ENCODE measurements around the gene MAP1S.

The MAP1S gene

GRCh38 chr19:17692566-17692965 is 26.7 kb upstream of the MAP1S start:
- no peak for DNase-seq (ENCODE audit: low read depth in 3 of 3)

DNA sequence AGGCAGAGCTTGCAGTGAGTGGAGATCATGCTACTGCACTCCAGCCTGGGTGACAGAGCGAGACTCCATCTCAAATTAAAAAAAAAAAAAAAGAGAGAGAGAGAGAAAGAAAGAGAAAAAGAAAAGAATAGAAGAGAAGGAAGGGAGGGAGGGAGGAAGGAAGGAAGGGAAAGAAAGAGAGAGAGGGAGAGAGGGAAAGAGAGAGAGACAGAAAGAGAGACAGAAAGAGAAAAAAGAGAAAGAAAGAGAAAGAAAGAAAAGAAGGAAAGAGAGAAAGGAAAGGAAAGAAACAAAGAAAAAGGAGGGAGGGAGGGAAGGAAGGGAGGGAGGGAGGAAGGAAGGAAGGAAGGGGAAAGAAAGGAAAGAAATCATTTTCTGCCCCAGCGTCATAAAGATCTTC is 24.1 kb upstream of the MAP1S start:
- DNase-seq (ENCODE audit: low read depth in 3 of 3): no peak

GRCh38 chr19:17703824-17704463 is 15.3 kb upstream of the MAP1S start:
- peak; percentile 54 to 70 (median 55) for DNase-seq (ENCODE audit: low read depth in 3 of 3)

- DNase-seq (ENCODE audit: low read depth in 3 of 3): no peak
Measured at GRCh38 chr19:17706750-17707181, 12.5 kb upstream of the MAP1S start.

GRCh38 chr19:17711851-17712250 is 7.4 kb upstream of the MAP1S start:
- no peak for DNase-seq (ENCODE audit: low read depth in 3 of 3)

DNA sequence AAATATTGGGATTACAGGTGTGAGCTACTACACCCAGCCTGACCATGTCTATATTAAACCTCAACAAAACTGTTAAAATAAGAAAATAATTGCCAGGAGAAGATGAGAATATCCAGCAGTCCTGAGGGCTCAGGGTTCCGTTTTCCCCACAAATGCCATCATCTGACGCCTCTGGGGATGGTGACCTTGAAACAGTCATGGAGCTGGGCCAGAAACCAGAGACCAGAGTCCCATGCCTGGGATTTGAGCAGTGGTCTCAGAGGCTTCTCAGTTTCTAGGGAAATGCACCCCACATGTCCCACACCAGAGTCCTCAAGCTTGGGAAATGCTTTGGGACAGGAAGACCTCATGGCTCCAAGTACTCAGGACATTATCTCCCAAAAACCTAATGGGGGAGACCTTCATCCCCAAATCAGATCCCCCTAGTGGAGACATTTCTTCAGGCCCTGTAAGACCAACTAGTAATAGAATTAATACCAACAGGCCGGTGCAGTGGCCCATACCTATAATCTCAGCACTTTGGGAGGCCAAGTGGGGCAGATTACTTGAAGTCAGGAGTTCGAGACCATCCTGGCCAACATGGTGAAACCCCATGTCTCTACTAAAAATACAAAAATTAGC is 2.9 kb upstream of the MAP1S start:
- no peak for DNase-seq (ENCODE audit: low read depth in 3 of 3)

DNA sequence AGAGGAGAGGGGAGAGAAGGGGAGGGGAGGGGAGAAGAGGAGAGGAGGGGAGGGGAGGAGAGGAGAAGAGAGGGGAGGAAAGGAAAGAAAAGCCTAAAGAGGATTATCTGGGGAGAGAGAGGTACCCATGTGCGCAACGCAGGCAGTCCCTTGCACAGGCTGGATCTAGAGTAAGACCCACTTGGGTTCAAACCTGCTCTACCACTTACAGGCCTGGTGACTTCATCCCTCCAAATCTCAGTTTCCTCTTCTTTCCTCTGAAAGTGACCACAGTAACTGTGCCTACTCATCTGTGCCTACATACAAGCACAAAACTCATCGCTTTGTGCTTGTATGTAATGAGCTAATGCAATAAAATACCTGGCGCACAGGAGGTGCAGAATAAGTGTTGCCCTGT is 732 bp upstream of the MAP1S start:
- DNase-seq (ENCODE audit: low read depth in 3 of 3): no peak

- peak; percentile 18 to 39 (median 18) for DNase-seq (ENCODE audit: low read depth in 3 of 3)
Measured at GRCh38 chr19:17719730-17720400, 585 bp downstream of the MAP1S start.

DNA sequence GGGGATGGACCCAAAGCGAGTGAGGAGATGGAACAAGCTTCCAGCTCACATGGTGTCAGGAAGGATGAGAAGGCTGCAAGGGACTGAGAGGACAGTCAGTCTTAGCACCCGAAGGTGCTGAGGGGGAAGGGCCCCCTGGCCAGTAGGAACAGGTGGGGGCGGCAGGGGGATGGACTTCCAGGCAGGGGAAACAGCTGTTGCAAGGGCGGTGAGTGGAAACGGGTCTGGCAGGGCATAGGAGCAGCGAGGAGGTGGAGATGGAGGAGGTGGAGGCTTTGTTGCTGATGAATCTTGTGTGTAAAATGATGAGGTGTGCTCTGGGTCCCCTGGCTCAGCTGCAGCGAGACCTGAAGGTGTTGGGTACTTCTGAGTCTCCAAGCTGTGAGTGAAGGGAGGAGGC is 1.2 kb downstream of the MAP1S start:
- DNase-seq (ENCODE audit: low read depth in 3 of 3): no peak

- DNase-seq (ENCODE audit: low read depth in 3 of 3): no peak
Measured at GRCh38 chr19:17721111-17721628, 1.9 kb downstream of the MAP1S start.

DNA sequence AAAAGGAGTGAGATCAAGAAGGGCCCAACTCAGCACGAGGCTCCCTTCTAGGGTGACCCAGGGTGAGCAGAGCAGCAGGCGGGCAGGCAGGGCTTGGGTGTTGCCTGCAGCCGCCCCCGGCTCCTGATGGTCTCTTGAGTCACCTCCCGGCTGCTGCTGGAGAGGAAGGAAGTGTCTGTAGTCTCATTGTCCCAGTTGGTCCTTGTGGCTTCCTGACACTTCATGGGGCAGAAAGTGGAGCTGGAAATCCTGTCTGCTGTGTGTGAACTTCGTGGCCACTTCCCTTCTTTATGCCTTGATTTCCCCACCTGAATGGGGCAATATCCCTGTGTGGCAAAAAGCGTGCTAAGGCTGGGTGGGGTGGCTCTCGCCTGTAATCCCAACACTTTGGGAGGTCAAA is 2.5 kb downstream of the MAP1S start:
- no peak for DNase-seq (ENCODE audit: low read depth in 3 of 3)

GRCh38 chr19:17722655-17723240 is 3.5 kb downstream of the MAP1S start:
- DNase-seq (ENCODE audit: low read depth in 3 of 3): no peak

GRCh38 chr19:17724655-17725054 is 5.4 kb downstream of the MAP1S start:
- DNase-seq (ENCODE audit: low read depth in 3 of 3): no peak

GRCh38 chr19:17725422-17726078 is 6.3 kb downstream of the MAP1S start:
- no peak for DNase-seq (ENCODE audit: low read depth in 3 of 3)

GRCh38 chr19:17726136-17726741 is 7.0 kb downstream of the MAP1S start:
- DNase-seq (ENCODE audit: low read depth in 3 of 3): no peak

DNA sequence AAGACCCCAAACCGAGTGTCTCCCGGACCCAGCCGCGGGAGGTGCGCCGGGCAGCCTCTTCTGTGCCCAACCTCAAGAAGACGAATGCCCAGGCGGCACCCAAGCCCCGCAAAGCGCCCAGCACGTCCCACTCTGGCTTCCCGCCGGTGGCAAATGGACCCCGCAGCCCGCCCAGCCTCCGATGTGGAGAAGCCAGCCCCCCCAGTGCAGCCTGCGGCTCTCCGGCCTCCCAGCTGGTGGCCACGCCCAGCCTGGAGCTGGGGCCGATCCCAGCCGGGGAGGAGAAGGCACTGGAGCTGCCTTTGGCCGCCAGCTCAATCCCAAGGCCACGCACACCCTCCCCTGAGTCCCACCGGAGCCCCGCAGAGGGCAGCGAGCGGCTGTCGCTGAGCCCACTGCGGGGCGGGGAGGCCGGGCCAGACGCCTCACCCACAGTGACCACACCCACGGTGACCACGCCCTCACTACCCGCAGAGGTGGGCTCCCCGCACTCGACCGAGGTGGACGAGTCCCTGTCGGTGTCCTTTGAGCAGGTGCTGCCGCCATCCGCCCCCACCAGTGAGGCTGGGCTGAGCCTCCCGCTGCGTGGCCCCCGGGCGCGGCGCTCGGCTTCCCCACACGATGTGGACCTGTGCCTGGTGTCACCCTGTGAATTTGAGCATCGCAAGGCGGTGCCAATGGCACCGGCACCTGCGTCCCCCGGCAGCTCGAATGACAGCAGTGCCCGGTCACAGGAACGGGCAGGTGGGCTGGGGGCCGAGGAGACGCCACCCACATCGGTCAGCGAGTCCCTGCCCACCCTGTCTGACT is 7.9 kb downstream of the MAP1S start:
- DNase-seq (ENCODE audit: low read depth in 3 of 3): no peak

DNA sequence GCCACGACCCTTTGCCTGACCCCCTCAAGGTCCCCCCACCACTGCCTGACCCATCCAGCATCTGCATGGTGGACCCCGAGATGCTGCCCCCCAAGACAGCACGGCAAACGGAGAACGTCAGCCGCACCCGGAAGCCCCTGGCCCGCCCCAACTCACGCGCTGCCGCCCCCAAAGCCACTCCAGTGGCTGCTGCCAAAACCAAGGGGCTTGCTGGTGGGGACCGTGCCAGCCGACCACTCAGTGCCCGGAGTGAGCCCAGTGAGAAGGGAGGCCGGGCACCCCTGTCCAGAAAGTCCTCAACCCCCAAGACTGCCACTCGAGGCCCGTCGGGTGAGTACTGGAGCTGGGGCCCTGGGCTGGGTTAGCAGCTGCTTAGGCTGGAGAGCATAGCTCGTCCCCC is 8.6 kb downstream of the MAP1S start:
- no peak for DNase-seq (ENCODE audit: low read depth in 3 of 3)

GRCh38 chr19:17733127-17733526 is 13.8 kb downstream of the MAP1S start:
- DNase-seq (ENCODE audit: low read depth in 3 of 3): no peak

- no peak for DNase-seq (ENCODE audit: low read depth in 3 of 3)
Measured at GRCh38 chr19:17734146-17734545, 14.9 kb downstream of the MAP1S start.

- no peak for DNase-seq (ENCODE audit: low read depth in 3 of 3)
Measured at GRCh38 chr19:17735410-17735809, 16.1 kb downstream of the MAP1S start.

GRCh38 chr19:17737690-17738153 is 18.4 kb downstream of the MAP1S start:
- DNase-seq (ENCODE audit: low read depth in 3 of 3): no peak
